GM20000 (cell line): ENCODE data around the gene TDRD7.
A peak's percentile ranks its signal among the peaks of the same experiment; 100 is the strongest.

Source experiments
- DNase-seq: peaks from one replicate; pipeline ENCODE4 v3.0.0; 2012; ENCODE audit warnings: low spot score
- CTCF ChIP-seq: IDR thresholded peaks from 2 replicates; pipeline ENCODE4 v1.5.1; 2012; ENCODE audit warnings: mild to moderate bottlenecking, control low read depth; ENCODE audit errors: extremely low read depth, missing control alignments

The TDRD7 gene

GRCh38 chr9:97411789-97412625 is at the start of gene TDRD7:
Gene TDRD7, plus strand, starts transcription at chr9:97412096. Its CDS starts 16,370 bp downstream, at chr9:97428466.
- TF ChIP-seq CTCF = peak; percentile 99
- peak; percentile 99 for DNase-seq

- no peak for TF ChIP-seq CTCF
- peak; percentile 24 for DNase-seq
Measured at GRCh38 chr9:97362777-97363545, 48.9 kb upstream of the TDRD7 start.

- no peak for TF ChIP-seq CTCF
- no peak for DNase-seq
Measured at GRCh38 chr9:97363661-97364299, 48.1 kb upstream of the TDRD7 start.

GRCh38 chr9:97364769-97365490 is 47.0 kb upstream of the TDRD7 start:
- no peak for TF ChIP-seq CTCF
- DNase-seq = no peak

GRCh38 chr9:97365634-97366033 is 46.3 kb upstream of the TDRD7 start:
- no peak for TF ChIP-seq CTCF
- DNase-seq = no peak

GRCh38 chr9:97366476-97366875 is 45.4 kb upstream of the TDRD7 start:
- DNase-seq = no peak
- TF ChIP-seq CTCF = no peak
